ENCODE results near the gene TFDP2. TPM values are rescaled to one million over a fixed set of nuclear protein-coding genes. Genes with fewer than 3 reads are reported as not detected.

TFDP2 gene
- total RNA-seq, 3 donors from 2014 or later: 55.9 to 93.5 (median 59.3) TPM

DNA sequence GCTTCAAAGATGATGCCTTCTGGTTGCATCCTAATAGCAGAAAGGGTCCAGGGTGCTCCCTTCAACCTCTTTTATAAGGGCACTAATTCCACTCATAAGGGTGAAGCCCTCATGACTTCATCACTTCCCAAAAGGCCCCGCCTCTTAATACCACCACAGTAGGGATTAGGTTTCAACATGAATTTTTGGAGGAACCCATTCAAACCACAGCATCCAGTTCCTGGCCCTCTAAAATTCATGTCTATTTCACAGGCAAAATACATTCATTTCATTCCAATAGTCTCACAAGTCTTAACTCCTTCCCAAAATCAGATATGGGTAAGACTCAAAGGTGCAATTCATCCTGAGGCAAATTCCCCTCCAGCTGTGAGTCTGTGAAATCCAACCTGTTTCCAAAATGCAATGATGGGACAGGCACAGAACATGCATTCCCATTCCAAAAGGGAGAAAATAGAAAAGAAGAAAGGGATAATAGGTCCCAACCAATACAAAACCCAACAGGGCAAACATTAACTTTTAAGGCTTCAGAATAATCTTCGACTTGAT, 148.9 kb downstream of the TFDP2 start:
- no peak overlapping the region for H3K4me3 ChIP-seq
- H3K36me3 ChIP-seq: no peaks in the 10 kb centered on the region
- no peaks in the 10 kb centered on the region for H3K4me1 ChIP-seq
- H3K9me3 ChIP-seq: no peaks in the 10 kb centered on the region
- no peak overlapping the region for H3K27ac ChIP-seq
- TF ChIP-seq, protein P1, sequence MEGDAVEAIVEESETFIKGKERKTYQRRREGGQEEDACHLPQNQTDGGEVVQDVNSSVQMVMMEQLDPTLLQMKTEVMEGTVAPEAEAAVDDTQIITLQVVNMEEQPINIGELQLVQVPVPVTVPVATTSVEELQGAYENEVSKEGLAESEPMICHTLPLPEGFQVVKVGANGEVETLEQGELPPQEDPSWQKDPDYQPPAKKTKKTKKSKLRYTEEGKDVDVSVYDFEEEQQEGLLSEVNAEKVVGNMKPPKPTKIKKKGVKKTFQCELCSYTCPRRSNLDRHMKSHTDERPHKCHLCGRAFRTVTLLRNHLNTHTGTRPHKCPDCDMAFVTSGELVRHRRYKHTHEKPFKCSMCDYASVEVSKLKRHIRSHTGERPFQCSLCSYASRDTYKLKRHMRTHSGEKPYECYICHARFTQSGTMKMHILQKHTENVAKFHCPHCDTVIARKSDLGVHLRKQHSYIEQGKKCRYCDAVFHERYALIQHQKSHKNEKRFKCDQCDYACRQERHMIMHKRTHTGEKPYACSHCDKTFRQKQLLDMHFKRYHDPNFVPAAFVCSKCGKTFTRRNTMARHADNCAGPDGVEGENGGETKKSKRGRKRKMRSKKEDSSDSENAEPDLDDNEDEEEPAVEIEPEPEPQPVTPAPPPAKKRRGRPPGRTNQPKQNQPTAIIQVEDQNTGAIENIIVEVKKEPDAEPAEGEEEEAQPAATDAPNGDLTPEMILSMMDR (IDR thresholded peaks at IDR 0.05): no peak
- no peak for TF ChIP-seq POLR2AphosphoS5 (IDR thresholded peaks at IDR 0.05)
- TF ChIP-seq POLR2A (IDR thresholded peaks at IDR 0.05): no peak
- no peak for DNase-seq (ENCODE audit: low spot score in 2 of 2)
- intact Hi-C loops (cut with DNase I; ENCODE audit: low total_unique reads): no loop called here
- H3K27me3 ChIP-seq: no peaks in the 10 kb centered on the region

- Histone ChIP-seq H3K9me3 (no peaks in the 10 kb centered on the region), H3K27ac (no peak overlapping the region), H3K27me3 (no peaks in the 10 kb centered on the region), H3K4me1 (no peaks in the 10 kb centered on the region), H3K36me3 (no peaks in the 10 kb centered on the region), H3K4me3 (no peak overlapping the region)
- TF ChIP-seq, protein P1 (IDR thresholded peaks at IDR 0.05): peak in 1 of 3 donors; percentile 26
- TF ChIP-seq POLR2A (IDR thresholded peaks at IDR 0.05): no peak
- no peak for DNase-seq (ENCODE audit: low spot score in 2 of 2)
- intact Hi-C loops (cut with DNase I; ENCODE audit: low total_unique reads): no loop called here
These were observed 150.6 kb downstream of the TFDP2 start for GRCh38 chr3:141998669-141999290.

- intact Hi-C loops (cut with DNase I; ENCODE audit: low total_unique reads): no loop called here
- H3K4me1 ChIP-seq: no peaks in the 10 kb centered on the region
- H3K9me3 ChIP-seq: no peaks in the 10 kb centered on the region
- H3K4me3 ChIP-seq: no peak overlapping the region
- no peak overlapping the region for H3K27ac ChIP-seq
- no peak for DNase-seq (ENCODE audit: low spot score in 2 of 2)
- H3K27me3 ChIP-seq: no peaks in the 10 kb centered on the region
- TF ChIP-seq, protein P1 (IDR thresholded peaks at IDR 0.05): no peak
- TF ChIP-seq POLR2AphosphoS5 (IDR thresholded peaks at IDR 0.05) (no peak), POLR2A (IDR thresholded peaks at IDR 0.05) (no peak)
- no peaks in the 10 kb centered on the region for H3K36me3 ChIP-seq
These were observed 152.9 kb downstream of the TFDP2 start for GRCh38 chr3:141996437-141996836.

GRCh38 chr3:141994856-141995255, 154.5 kb downstream of the TFDP2 start:
- intact Hi-C loops (cut with DNase I; ENCODE audit: low total_unique reads): no loop called here
- H3K4me1 ChIP-seq: no peaks in the 10 kb centered on the region
- TF ChIP-seq, protein P1 (IDR thresholded peaks at IDR 0.05): no peak
- TF ChIP-seq POLR2A (IDR thresholded peaks at IDR 0.05) (no peak), POLR2AphosphoS5 (IDR thresholded peaks at IDR 0.05) (no peak)

GRCh38 chr3:141992512-141992911, 156.8 kb downstream of the TFDP2 start:
- Histone ChIP-seq H3K9me3 (no peaks in the 10 kb centered on the region), H3K27ac (no peak overlapping the region), H3K4me1 (no peaks in the 10 kb centered on the region), H3K27me3 (no peaks in the 10 kb centered on the region), H3K4me3 (no peak overlapping the region), H3K36me3 (no peaks in the 10 kb centered on the region)
- no peak for DNase-seq (ENCODE audit: low spot score in 2 of 2)
- intact Hi-C loops (cut with DNase I; ENCODE audit: low total_unique reads): no loop called here
- no peak for TF ChIP-seq POLR2AphosphoS5 (IDR thresholded peaks at IDR 0.05)
- no peak for TF ChIP-seq POLR2A (IDR thresholded peaks at IDR 0.05)
- TF ChIP-seq, protein P1 (IDR thresholded peaks at IDR 0.05): no peak

More at GRCh38 chr3:141994856-141995255, 154.5 kb downstream of the TFDP2 start:
- no peak for DNase-seq (ENCODE audit: low spot score in 2 of 2)
- H3K9me3 ChIP-seq: no peaks in the 10 kb centered on the region
- H3K27me3 ChIP-seq: no peaks in the 10 kb centered on the region
- no peaks in the 10 kb centered on the region for H3K36me3 ChIP-seq
- H3K4me3 ChIP-seq: no peak overlapping the region
- no peak overlapping the region for H3K27ac ChIP-seq
